Measurements from ENCODE around the gene CHSY1. TPM values are rescaled to one million over a fixed set of nuclear protein-coding genes. Genes with fewer than 3 reads are reported as not detected.

CHSY1 gene
- total and polyA plus RNA-seq, 10 of the 15 experiments (the other 5 are each of a cell fraction or from before 2014, with no cell fraction given), result 1.4 to 31.2 (median 10.5) TPM

GRCh38 chr15:101182215-101182614 lies 69.6 kb downstream of the CHSY1 start:
- POLR2A ChIA-PET, result interaction anchor here (0.7 to 2.1 kb wide), 2 partner anchors 14 to 66 kb away, joined by 3 to 6 read pairs; no protein-coding TSS in a partner anchor
- H3K79me2 ChIP-seq (ENCODE audit: control insufficient read depth, insufficient read depth, low read length), result peaks cover 29% of the 10 kb centered on the region
- SMC1A ChIA-PET (ENCODE audit: uncharacterized antibody, unreplicated experiment), result interaction anchor here (1.2 to 1.8 kb wide), 3 partner anchors 10 to 58 kb away, joined by 5 to 6 read pairs (median 5); no protein-coding TSS in a partner anchor
- in situ Hi-C loops (cut with MboI), result no loop called here
- no peak for TF ChIP-seq RUNX3 (IDR thresholded peaks at IDR 0.05; ENCODE audit: low read length)
- no peak for TF ChIP-seq HDAC2 (IDR thresholded peaks at IDR 0.05)
- no peak for TF ChIP-seq GABPA (IDR thresholded peaks at IDR 0.05; ENCODE audit: low read depth)
- no peak overlapping the region for H3K4me3 ChIP-seq
- ATAC-seq (no peak), FAIRE-seq (no peak), DNase-seq (ENCODE audit: low read depth, low spot score) (no peak)
- peaks cover 7 to 19% of the 10 kb centered on the region in 2 experiments; a peak in 3 of 4 replicates for H3K36me3 ChIP-seq (ENCODE audit: control insufficient read depth in 2 of 2, insufficient read depth in 2 of 2, low read length in 1 of 2)
- no peak overlapping the region for H2AFZ ChIP-seq (ENCODE audit: control insufficient read depth, low read depth, low read length)
- H3K4me1 ChIP-seq (ENCODE audit: control insufficient read depth, insufficient read depth, low read length), result no peaks in the 10 kb centered on the region
- no peak overlapping the region for H3K9ac ChIP-seq (ENCODE audit: control insufficient read depth, insufficient read depth, low read length)
- H3K27me3 ChIP-seq (replicated peaks in 1 of 2; ENCODE audit: control insufficient read depth in 2 of 2, insufficient read depth in 2 of 2, low read length in 1 of 2), result no peaks in the 10 kb centered on the region
- RAD21 ChIA-PET (ENCODE audit: unreplicated experiment), result no interaction called here
- BruUV-seq (replicated peaks), result no TSS peak
- CTCF ChIA-PET, result interaction anchor here (1.1 to 1.3 kb wide), 2 partner anchors 11 to 74 kb away, joined by 3 read pairs; no protein-coding TSS in a partner anchor
- WGBS (ENCODE audit: insufficient coverage, insufficient replicate concordance, low lambda C conversion rate, missing lambda C conversion rate), result 86% methylated on average over 4 of the region's 4 CpGs
- no peak overlapping the region for H3K27ac ChIP-seq (ENCODE audit: control insufficient read depth, insufficient read depth)
- no peaks in the 10 kb centered on the region; the same call in 2 of the 3 replicates for H3K9me3 ChIP-seq (replicated peaks; ENCODE audit: control insufficient read depth, insufficient read depth, low read length)
- intact Hi-C loops (cut with micrococcal nuclease; ENCODE audit: unreplicated experiment), result no loop called here
- no peak overlapping the region for H3K4me2 ChIP-seq (ENCODE audit: control insufficient read depth, insufficient read depth)
- H4K20me1 ChIP-seq (ENCODE audit: control insufficient read depth, insufficient read depth), result no peaks in the 10 kb centered on the region

- no peaks in the 10 kb centered on the region; the same call in 2 of the 3 replicates for H3K9me3 ChIP-seq (replicated peaks; ENCODE audit: control insufficient read depth, insufficient read depth, low read length)
- H3K9ac ChIP-seq (ENCODE audit: control insufficient read depth, insufficient read depth, low read length), result no peak overlapping the region
- no peaks in the 10 kb centered on the region for H3K4me1 ChIP-seq (ENCODE audit: control insufficient read depth, insufficient read depth, low read length)
- ChIA-PET SMC1A (ENCODE audit: uncharacterized antibody, unreplicated experiment) (interaction anchor here (1.6 kb wide), 1 partner anchor 59 kb away, joined by 6 read pairs; no protein-coding TSS in a partner anchor), CTCF (interaction anchor here (1.1 kb wide), 1 partner anchor 75 kb away, joined by 3 read pairs; no protein-coding TSS in a partner anchor), POLR2A (interaction anchor here (0.5 to 1.0 kb wide), 2 partner anchors 11 to 13 kb away, joined by 4 to 8 read pairs; no protein-coding TSS in a partner anchor), RAD21 (ENCODE audit: unreplicated experiment) (no interaction called here)
- no peak for ATAC-seq
- TF ChIP-seq PKNOX1 (IDR thresholded peaks at IDR 0.05) (no peak), IRF3 (IDR thresholded peaks at IDR 0.05) (no peak), CEBPB (IDR thresholded peaks at IDR 0.05; ENCODE audit: borderline replicate concordance in 1 of 2, low read depth in 2 of 2, low read length in 2 of 2) (no peak), HDAC2 (IDR thresholded peaks at IDR 0.05) (no peak)
- H3K79me2 ChIP-seq (ENCODE audit: control insufficient read depth, insufficient read depth, low read length), result peaks cover 21% of the 10 kb centered on the region
- no peak overlapping the region for H2AFZ ChIP-seq (ENCODE audit: control insufficient read depth, low read depth, low read length)
- DNase-seq (ENCODE audit: low read depth, low spot score), result no peak
- BruUV-seq (replicated peaks), result no TSS peak
- FAIRE-seq, result no peak
- H3K4me3 ChIP-seq, result no peak overlapping the region
- no peak overlapping the region for H3K27ac ChIP-seq (ENCODE audit: control insufficient read depth, insufficient read depth)
- intact Hi-C loops (cut with micrococcal nuclease; ENCODE audit: unreplicated experiment), result no loop called here
- H3K36me3 ChIP-seq (ENCODE audit: control insufficient read depth in 2 of 2, insufficient read depth in 2 of 2, low read length in 1 of 2), result peaks cover 7 to 19% of the 10 kb centered on the region in 2 experiments; a peak in 3 of 4 replicates
- no peak overlapping the region for H3K4me2 ChIP-seq (ENCODE audit: control insufficient read depth, insufficient read depth)
- no peaks in the 10 kb centered on the region for H3K27me3 ChIP-seq (replicated peaks in 1 of 2; ENCODE audit: control insufficient read depth in 2 of 2, insufficient read depth in 2 of 2, low read length in 1 of 2)
- 94% methylated on average over 4 of the region's 4 CpGs for WGBS (ENCODE audit: insufficient coverage, insufficient replicate concordance, low lambda C conversion rate, missing lambda C conversion rate)
- H4K20me1 ChIP-seq (ENCODE audit: control insufficient read depth, insufficient read depth), result no peaks in the 10 kb centered on the region
- in situ Hi-C loops (cut with MboI), result no loop called here
These were observed 70.5 kb downstream of the CHSY1 start for GRCh38 chr15:101181349-101181748.

Data from GM12878 (cell line).